HL-60 (cell line): ENCODE results near the gene FPGS.

Experiments used
- GABPA ChIP-seq: IDR thresholded peaks from 2 replicates; pipeline ENCODE4 v1.6.1; 2012; ENCODE audit warnings: low read depth
- POLR2AphosphoS5 ChIP-seq: IDR thresholded peaks from 2 replicates; pipeline ENCODE4 v1.6.1; 2012; ENCODE audit warnings: low read depth
- REST ChIP-seq: IDR thresholded peaks from 2 replicates; pipeline ENCODE4 v1.6.1; 2012; ENCODE audit warnings: low read depth; ENCODE audit not compliant: insufficient replicate concordance
- SPI1 ChIP-seq: IDR thresholded peaks from 2 replicates; pipeline ENCODE4 v1.6.1; 2012; ENCODE audit warnings: low read depth, mild to moderate bottlenecking, borderline replicate concordance
- TF ChIP-seq, protein P1 (sequence below): IDR thresholded peaks from one replicate; pipeline ENCODE4 v1.5.1; 2011; ENCODE audit warnings: low read length, control low read depth, inconsistent platforms; ENCODE audit not compliant: insufficient read depth

DNA sequence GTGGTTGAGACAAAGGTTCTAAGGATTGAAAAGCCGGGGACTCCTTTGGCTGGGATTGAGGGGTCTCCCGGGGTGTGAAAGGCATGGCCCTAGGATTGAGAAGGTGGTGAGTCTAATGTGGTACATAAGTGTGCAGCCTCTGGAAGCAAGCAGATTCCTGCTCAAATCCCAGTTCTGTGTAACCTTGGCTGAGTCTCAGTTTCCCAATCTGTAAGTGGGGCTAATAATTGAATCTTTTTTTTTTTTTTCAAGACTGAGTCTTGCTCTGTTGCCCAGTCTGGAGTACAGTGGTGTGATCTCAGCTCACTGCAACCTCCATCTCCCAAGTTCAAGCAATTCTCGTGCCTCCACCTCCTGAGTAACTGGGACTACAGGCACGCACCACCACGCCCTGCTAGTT lies 30.1 kb upstream of the FPGS start:
- TF ChIP-seq, protein P1, sequence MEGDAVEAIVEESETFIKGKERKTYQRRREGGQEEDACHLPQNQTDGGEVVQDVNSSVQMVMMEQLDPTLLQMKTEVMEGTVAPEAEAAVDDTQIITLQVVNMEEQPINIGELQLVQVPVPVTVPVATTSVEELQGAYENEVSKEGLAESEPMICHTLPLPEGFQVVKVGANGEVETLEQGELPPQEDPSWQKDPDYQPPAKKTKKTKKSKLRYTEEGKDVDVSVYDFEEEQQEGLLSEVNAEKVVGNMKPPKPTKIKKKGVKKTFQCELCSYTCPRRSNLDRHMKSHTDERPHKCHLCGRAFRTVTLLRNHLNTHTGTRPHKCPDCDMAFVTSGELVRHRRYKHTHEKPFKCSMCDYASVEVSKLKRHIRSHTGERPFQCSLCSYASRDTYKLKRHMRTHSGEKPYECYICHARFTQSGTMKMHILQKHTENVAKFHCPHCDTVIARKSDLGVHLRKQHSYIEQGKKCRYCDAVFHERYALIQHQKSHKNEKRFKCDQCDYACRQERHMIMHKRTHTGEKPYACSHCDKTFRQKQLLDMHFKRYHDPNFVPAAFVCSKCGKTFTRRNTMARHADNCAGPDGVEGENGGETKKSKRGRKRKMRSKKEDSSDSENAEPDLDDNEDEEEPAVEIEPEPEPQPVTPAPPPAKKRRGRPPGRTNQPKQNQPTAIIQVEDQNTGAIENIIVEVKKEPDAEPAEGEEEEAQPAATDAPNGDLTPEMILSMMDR: no peak
- no peak for TF ChIP-seq POLR2AphosphoS5
- TF ChIP-seq REST: no peak
- TF ChIP-seq GABPA: no peak
- TF ChIP-seq SPI1: no peak
